GM21515 (cell line): ENCODE data around the gene UQCC2.

Source experiments
- ATAC-seq: cut with Tn5 transposase; IDR thresholded peaks from one replicate; pipeline ENCODE4 v1.9.1; 2021; ENCODE audit not compliant: unreplicated experiment

The UQCC2 gene

DNA sequence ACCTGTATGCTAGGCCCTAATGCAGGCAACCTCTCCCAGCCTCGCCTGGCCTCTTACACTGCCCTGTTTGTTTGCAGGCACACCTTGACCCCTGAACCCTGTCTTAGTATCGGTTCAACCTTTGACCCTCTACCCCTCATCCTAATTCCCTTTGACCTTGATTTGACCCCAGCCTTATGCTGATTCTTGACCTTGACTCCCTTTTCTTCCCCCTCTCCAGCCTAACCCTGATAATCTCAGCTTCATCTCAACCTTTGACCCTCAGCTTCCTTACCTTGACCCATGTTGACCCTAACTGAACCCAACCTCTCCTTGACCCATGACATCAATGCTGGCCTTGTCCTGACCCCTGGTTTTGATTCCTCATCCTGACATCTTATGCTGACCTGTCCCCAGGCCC, 33.8 kb downstream of the UQCC2 start:
- no peak for ATAC-seq

- ATAC-seq = no peak
Observed at GRCh38 chr6:33677143-33677660, 34.3 kb downstream of the UQCC2 start.

- ATAC-seq = no peak
Observed at GRCh38 chr6:33676416-33677142, 34.9 kb downstream of the UQCC2 start.

- ATAC-seq = no peak
Observed at GRCh38 chr6:33675968-33676367, 35.5 kb downstream of the UQCC2 start.

- no peak for ATAC-seq
Observed at GRCh38 chr6:33673851-33674250, 37.6 kb downstream of the UQCC2 start.

DNA sequence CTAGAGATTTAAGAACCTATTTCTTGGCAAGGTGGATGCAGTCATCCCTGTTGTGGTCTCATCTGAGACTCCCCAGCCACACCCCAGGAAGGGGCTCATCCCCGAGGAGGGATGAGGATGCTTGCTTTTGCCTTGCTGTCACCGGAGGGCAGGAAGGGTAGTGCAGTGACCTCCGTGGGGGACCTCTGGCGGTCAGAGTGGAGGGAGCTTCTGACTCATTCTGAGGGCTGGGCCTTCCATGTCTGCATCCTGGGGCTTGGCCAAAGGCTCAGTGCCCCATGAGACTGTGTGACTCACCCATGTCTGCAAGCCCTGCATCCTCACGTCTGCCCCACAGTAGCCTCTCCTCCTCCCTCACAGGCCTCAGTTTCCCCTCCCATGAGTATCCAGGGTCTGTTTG, 38.7 kb downstream of the UQCC2 start:
- no peak for ATAC-seq

- no peak for ATAC-seq
Observed at GRCh38 chr6:33671744-33672072, 39.8 kb downstream of the UQCC2 start.

DNA sequence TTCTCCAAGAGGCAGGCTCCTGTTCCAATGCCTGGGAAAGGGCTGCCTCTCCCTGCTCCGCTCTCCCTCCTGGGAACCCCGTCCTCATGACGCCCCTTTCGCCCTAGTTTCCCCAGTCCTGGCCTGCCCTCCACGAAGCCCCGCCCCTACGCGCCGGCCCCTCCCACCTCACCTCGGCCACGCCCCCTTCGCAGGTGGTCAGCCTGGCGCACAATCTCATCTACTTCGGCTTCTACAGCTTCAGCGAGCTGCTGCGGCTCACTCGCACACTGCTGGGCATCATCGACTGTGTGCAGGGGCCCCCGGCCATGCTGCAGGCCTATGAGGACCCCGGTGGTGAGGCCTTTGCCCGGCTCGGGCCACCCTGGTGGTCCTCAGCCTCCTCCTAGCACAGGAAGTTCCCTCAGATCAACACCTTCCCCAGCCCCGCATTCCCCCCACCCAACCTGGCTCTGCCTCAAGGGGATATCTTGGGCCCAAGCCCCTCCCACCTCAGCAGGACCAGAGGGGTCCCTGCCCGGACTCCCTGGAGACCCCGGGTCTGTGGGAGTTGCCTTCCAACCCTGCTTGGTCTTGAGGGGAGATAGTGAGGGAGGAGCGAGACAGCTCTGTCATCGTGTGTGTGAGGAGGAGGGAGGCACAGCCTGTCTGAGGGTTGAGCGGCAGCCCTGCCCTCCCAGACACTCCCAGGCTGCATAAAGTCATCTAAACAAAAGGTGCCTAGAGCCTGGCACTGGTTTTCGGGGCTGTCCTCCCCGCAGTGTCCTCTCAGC, 40.3 kb downstream of the UQCC2 start:
- no peak for ATAC-seq

GRCh38 chr6:33670086-33670660, 41.3 kb downstream of the UQCC2 start:
- ATAC-seq = no peak

- ATAC-seq = no peak
Observed at GRCh38 chr6:33668914-33669313, 42.6 kb downstream of the UQCC2 start.

GRCh38 chr6:33668328-33668727, 43.2 kb downstream of the UQCC2 start:
- no peak for ATAC-seq

GRCh38 chr6:33667776-33668175, 43.7 kb downstream of the UQCC2 start:
- no peak for ATAC-seq

DNA sequence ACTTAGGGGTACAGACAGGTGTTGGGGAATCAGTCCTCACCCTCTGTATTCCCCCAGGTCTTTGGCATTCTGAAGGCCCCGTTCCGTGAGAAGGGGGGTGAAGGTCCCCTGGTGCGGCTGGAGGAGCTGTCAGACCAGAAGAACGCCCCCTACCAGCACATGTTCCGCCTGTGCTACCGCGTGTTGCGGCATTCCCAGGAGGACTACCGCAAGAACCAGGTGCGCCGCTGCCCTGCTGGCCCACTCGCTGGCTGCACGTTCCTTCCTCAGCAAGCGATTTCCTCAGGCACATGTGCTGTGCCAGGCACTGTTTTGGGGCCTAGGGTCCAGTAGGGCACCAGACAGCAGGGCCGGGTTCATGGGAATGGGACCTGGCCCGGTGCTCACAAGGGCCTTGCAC, 44.4 kb downstream of the UQCC2 start:
- no peak for ATAC-seq

DNA sequence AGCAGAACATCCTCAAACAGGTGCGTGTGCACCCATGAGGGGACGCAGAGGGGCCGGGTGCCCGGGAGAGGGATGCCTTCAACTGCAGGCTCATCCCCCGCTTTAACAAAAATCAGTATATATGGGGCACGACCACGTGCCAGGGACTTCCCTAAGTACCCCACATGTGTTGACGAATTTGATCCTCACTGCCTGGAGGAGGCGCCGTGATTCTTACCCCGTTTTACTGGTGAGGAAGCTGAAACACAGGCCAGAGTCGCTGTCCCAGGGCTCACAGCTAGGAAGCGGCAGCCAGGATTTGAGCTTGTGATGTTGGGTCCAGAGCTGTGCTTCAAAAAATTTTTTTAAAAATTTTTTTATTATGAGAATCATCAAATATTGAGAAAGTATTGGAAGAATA, 45.5 kb downstream of the UQCC2 start:
- ATAC-seq = no peak

DNA sequence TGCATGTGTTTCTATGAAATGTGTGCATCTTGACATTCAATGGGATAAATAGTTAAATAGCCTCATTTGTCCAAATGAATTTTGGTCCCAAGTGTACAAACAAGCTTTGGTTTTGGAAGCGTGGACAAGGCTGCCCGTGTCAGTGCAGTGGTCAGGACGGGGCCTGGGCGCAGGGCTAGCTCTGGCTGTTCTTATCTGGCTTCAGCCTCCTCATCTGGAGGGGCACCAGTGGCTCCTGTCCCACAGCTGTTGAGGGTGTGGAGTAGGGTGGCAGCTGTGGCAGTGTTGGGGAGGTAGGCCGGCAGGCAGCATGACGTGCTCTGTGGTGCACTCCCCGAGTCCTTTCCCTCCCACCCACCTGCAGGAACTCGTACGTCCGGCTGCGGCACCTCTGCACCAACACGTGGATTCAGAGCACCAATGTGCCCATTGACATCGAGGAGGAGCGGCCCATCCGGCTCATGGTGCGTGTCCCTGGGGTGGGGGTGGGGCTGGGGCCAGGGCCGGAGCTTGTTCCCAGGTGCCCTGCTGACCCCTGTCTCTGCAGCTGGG, 46.9 kb downstream of the UQCC2 start:
- no peak for ATAC-seq

GRCh38 chr6:33663727-33664449, 47.6 kb downstream of the UQCC2 start:
- no peak for ATAC-seq

GRCh38 chr6:33663028-33663427, 48.5 kb downstream of the UQCC2 start:
- no peak for ATAC-seq

GRCh38 chr6:33662318-33662717, 49.2 kb downstream of the UQCC2 start:
- no peak for ATAC-seq

- no peak for ATAC-seq
Observed at GRCh38 chr6:33661106-33661838, 50.2 kb downstream of the UQCC2 start.

GRCh38 chr6:33659986-33660385, 51.5 kb downstream of the UQCC2 start:
- ATAC-seq = no peak
